Measurements from ENCODE around the gene RASSF5. TPM values are rescaled to one million over a fixed set of nuclear protein-coding genes. Genes with fewer than 3 reads are reported as not detected.
A peak's percentile ranks its signal among the peaks of the same experiment; 100 is the strongest.

Gene RASSF5
- total RNA-seq: 1.2 and 1.4 TPM in 2 replicates
- long read RNA-seq: 0 reads

- peak; percentile 30 for DNase-seq (ENCODE audit: low read depth, low spot score)
- no peaks in the 10 kb centered on the region for H3K9me3 Mint-ChIP-seq
- H3K27ac Mint-ChIP-seq (ENCODE audit: unreplicated experiment): no peak within 1 kb of the TSS
- no peak for TF ChIP-seq CTCF (conservative IDR thresholded peaks at IDR 0.05)
- H3K4me1 Mint-ChIP-seq: peaks cover 18% of the 10 kb centered on the region
- H3K4me3 Mint-ChIP-seq: peak within 1 kb of the TSS; percentile 66
- H3K36me3 Mint-ChIP-seq (ENCODE audit: low read depth): no peaks in the 10 kb centered on the region
- H3K27me3 Mint-ChIP-seq (ENCODE audit: low read depth): peaks cover 94% of the 10 kb centered on the region
These were observed at the start of gene RASSF5 for GRCh38 chr1:206507284-206508129. Gene RASSF5, plus strand, starts transcription at chr1:206507531. Its CDS starts 72 bp downstream, at chr1:206507603.

- Mint-ChIP-seq H3K4me3 (no peak overlapping the region), H3K4me1 (peaks cover 25% of the 10 kb centered on the region), H3K9me3 (no peaks in the 10 kb centered on the region), H3K27me3 (ENCODE audit: low read depth) (no peaks in the 10 kb centered on the region), H3K36me3 (ENCODE audit: low read depth) (peaks cover 19% of the 10 kb centered on the region), H3K27ac (ENCODE audit: unreplicated experiment) (no peak overlapping the region)
- no peak for TF ChIP-seq CTCF (conservative IDR thresholded peaks at IDR 0.05)
- no peak for DNase-seq (ENCODE audit: low read depth, low spot score)
These were observed 47.6 kb upstream of the RASSF5 start for GRCh38 chr1:206459703-206460102.

GRCh38 chr1:206460836-206461426 is 46.4 kb upstream of the RASSF5 start:
- Mint-ChIP-seq H3K4me3 (no peak overlapping the region), H3K4me1 (peaks cover 14% of the 10 kb centered on the region), H3K9me3 (no peaks in the 10 kb centered on the region), H3K36me3 (ENCODE audit: low read depth) (peaks cover 19% of the 10 kb centered on the region), H3K27me3 (ENCODE audit: low read depth) (no peaks in the 10 kb centered on the region), H3K27ac (ENCODE audit: unreplicated experiment) (no peak overlapping the region)
- no peak for TF ChIP-seq CTCF (conservative IDR thresholded peaks at IDR 0.05)
- DNase-seq (ENCODE audit: low read depth, low spot score): no peak

- peak; percentile 78 for TF ChIP-seq CTCF (conservative IDR thresholded peaks at IDR 0.05)
- H3K9me3 Mint-ChIP-seq: no peaks in the 10 kb centered on the region
- peaks cover 19% of the 10 kb centered on the region for H3K36me3 Mint-ChIP-seq (ENCODE audit: low read depth)
- H3K27me3 Mint-ChIP-seq (ENCODE audit: low read depth): peaks cover 6% of the 10 kb centered on the region
- H3K4me3 Mint-ChIP-seq: peak overlapping the region; percentile 2
- peak; percentile 70 for DNase-seq (ENCODE audit: low read depth, low spot score)
- peak overlapping the region; percentile 14 for H3K27ac Mint-ChIP-seq (ENCODE audit: unreplicated experiment)
- H3K4me1 Mint-ChIP-seq: peaks cover 17% of the 10 kb centered on the region
These were observed 45.5 kb upstream of the RASSF5 start for GRCh38 chr1:206461602-206462455.

- H3K4me1 Mint-ChIP-seq: peaks cover 30% of the 10 kb centered on the region
- no peak overlapping the region for H3K4me3 Mint-ChIP-seq
- no peaks in the 10 kb centered on the region for H3K9me3 Mint-ChIP-seq
- no peak for DNase-seq (ENCODE audit: low read depth, low spot score)
- H3K27ac Mint-ChIP-seq (ENCODE audit: unreplicated experiment): no peak overlapping the region
- no peak for TF ChIP-seq CTCF (conservative IDR thresholded peaks at IDR 0.05)
- peaks cover 19% of the 10 kb centered on the region for H3K36me3 Mint-ChIP-seq (ENCODE audit: low read depth)
- H3K27me3 Mint-ChIP-seq (ENCODE audit: low read depth): peaks cover 11% of the 10 kb centered on the region
These were observed 44.2 kb upstream of the RASSF5 start for GRCh38 chr1:206463137-206463536.

All from neural crest cell (in vitro differentiated cells).